HCT116 (cell line): ENCODE data around the gene ALLC. TPM values are rescaled to one million over a fixed set of nuclear protein-coding genes. Genes with fewer than 3 reads are reported as not detected.

ENCODE experiments used
- ATAC-seq: fragments of 200-7000 bp; cut with Tn5 transposase; 2 replicates; pipeline ENCODE4 v1.9.1; 2020; ENCODE audit warnings: mild to moderate bottlenecking, moderate library complexity
- BruUV-seq: library from RNA; stranded (reverse); fragments of 400-500 nt; replicated peaks from 2 replicates; lab custom pipeline; 2021; lab: Mats Ljungman, UMichigan
- CTCF ChIA-PET: fragments of 300-600 bp; sonication (Branson Sonifier 250); formaldehyde crosslinking; loops from one replicate; lab custom pipeline; 2021; ENCODE audit warnings: antibody characterized with exemption; lab: Charles Lee
- POLR2A ChIA-PET: fragments of 300-600, 350-600 bp; sonication (Branson Sonifier 250); formaldehyde crosslinking; loops from one replicate; lab custom pipeline; 2021; ENCODE audit warnings: antibody characterized with exemption; lab: Charles Lee
- RAD21 ChIA-PET, 2 experiments: fragments of 300-600 bp; sonication (Branson Sonifier 250); formaldehyde crosslinking; loops; one replicate each; lab custom pipeline; 2023; ENCODE audit warnings: low total read pairs in 2 of 2; ENCODE audit not compliant: uncharacterized antibody in 2 of 2, unreplicated experiment in 2 of 2, low non-redundant PET in 1 of 2; lab: Charles Lee
- DNase-seq: peaks from one replicate; pipeline ENCODE4 v3.0.0-alpha.2; 2010; ENCODE audit warnings: low read depth, low spot score
- H2AFZ ChIP-seq: fragments of 200-600 bp; shearing (Covaris generic), sonication (generic); 2 replicates; pipeline ENCODE4 v1.6.1; 2017; ENCODE audit warnings: low read depth, mixed run types, mixed read lengths, antibody characterized with exemption, low read length; ENCODE audit not compliant: poor library complexity, severe bottlenecking
- H3K27ac ChIP-seq: 2 replicates; pipeline ENCODE4 v1.5.1; 2012; ENCODE audit warnings: low read depth, low read length
- H3K27me3 ChIP-seq: fragments of 200-600 bp; sonication (generic); 2 replicates; pipeline ENCODE4 v1.6.1; 2016; ENCODE audit warnings: mixed run types, low read length, mixed read lengths; ENCODE audit not compliant: insufficient read depth
- H3K36me3 ChIP-seq, 2 experiments: fragments of 200-500 bp in 1 of 2; fragments of 200-600 bp in 1 of 2; sonication (Bioruptor generic) in 1 of 2; sonication (generic) in 1 of 2; 2 replicates each; pipeline versions ENCODE4 v1.5.1 to v1.6.1; 2014 to 2016; ENCODE audit warnings: low read length in 2 of 2, inconsistent platforms in 1 of 2, mixed read lengths in 1 of 2, mixed run types in 1 of 2; ENCODE audit not compliant: insufficient read depth in 2 of 2, control insufficient read depth in 1 of 2
- H3K4me1 ChIP-seq, 2 experiments: fragments of 200-600 bp in 1 of 2; sonication (generic) in 1 of 2; 2 replicates each; pipeline versions ENCODE4 v1.5.1 to v1.6.1; 2012 to 2017; ENCODE audit warnings: low read length in 2 of 2, inconsistent platforms in 1 of 2, mild to moderate bottlenecking in 1 of 2, mixed read lengths in 1 of 2, mixed run types in 1 of 2, moderate library complexity in 1 of 2; ENCODE audit not compliant: insufficient read depth in 2 of 2, control insufficient read depth in 1 of 2
- H3K4me2 ChIP-seq: fragments of 200-600 bp; sonication (generic); 2 replicates; pipeline ENCODE4 v1.6.1; 2017; ENCODE audit warnings: mixed run types, low read length, mixed read lengths
- H3K4me3 ChIP-seq, 2 experiments: fragments of 200-600 bp in 1 of 2; sonication (generic) in 1 of 2; replicated peaks in 1 of 2; 2 replicates each; pipeline ENCODE4 v1.5.1; 2011 to 2016; ENCODE audit warnings: low read length in 2 of 2, control low read depth in 1 of 2, low read depth in 1 of 2, mild to moderate bottlenecking in 1 of 2, mixed read lengths in 1 of 2, mixed run types in 1 of 2
- H3K79me2 ChIP-seq: fragments of 200-600 bp; sonication (generic); 2 replicates; pipeline ENCODE4 v1.6.1; 2017; ENCODE audit warnings: mild to moderate bottlenecking, mixed run types, low read length, moderate library complexity, mixed read lengths; ENCODE audit not compliant: insufficient read depth
- H3K9ac ChIP-seq: fragments of 200-600 bp; sonication (generic); 2 replicates; pipeline ENCODE4 v1.6.1; 2016; ENCODE audit warnings: low read length, mixed read lengths
- H3K9me2 ChIP-seq: fragments of 200-600 bp; sonication (generic), shearing (Covaris generic); 2 replicates; pipeline ENCODE4 v1.6.1; 2017; ENCODE audit warnings: mixed run types, mild to moderate bottlenecking, moderate library complexity; ENCODE audit not compliant: insufficient read depth
- H3K9me3 ChIP-seq, 2 experiments: fragments of 200-500 bp in 1 of 2; fragments of 200-600 bp in 1 of 2; sonication (Bioruptor generic) in 1 of 2; sonication (generic) in 1 of 2; 2 replicates each; pipeline ENCODE4 v1.6.1; 2014 to 2017; ENCODE audit warnings: low read length in 2 of 2, mixed read lengths in 2 of 2, inconsistent platforms in 1 of 2, low read depth in 1 of 2, mild to moderate bottlenecking in 1 of 2, mixed run types in 1 of 2, moderate library complexity in 1 of 2; ENCODE audit not compliant: control insufficient read depth in 1 of 2, insufficient read depth in 1 of 2
- H4K20me1 ChIP-seq: fragments of 200-600 bp; sonication (generic), shearing (Covaris generic); 2 replicates; pipeline ENCODE4 v1.6.1; 2017; ENCODE audit warnings: mixed run types, mild to moderate bottlenecking, moderate library complexity; ENCODE audit not compliant: insufficient read depth
- CBX3 ChIP-seq: IDR thresholded peaks from 2 replicates; pipeline ENCODE4 v1.6.1; 2012; ENCODE audit warnings: low read depth
- CTCF ChIP-seq, 3 experiments: fragments of 200-600 bp in 1 of 3; sonication (generic) in 1 of 3; IDR thresholded peaks in 2 of 3; conservative IDR thresholded peaks in 1 of 3; 2 replicates each; pipeline ENCODE4 v1.5.1; 2012 to 2017; ENCODE audit warnings: low read depth in 2 of 3, low read length in 2 of 3, antibody characterized with exemption in 1 of 3, borderline replicate concordance in 1 of 3, control low read depth in 1 of 3, mild to moderate bottlenecking in 1 of 3, mixed read lengths in 1 of 3, mixed run types in 1 of 3, moderate library complexity in 1 of 3; ENCODE audit not compliant: insufficient read depth in 1 of 3
- EGR1 ChIP-seq: IDR thresholded peaks from 2 replicates; pipeline ENCODE4 v1.6.1; 2012; ENCODE audit warnings: low read depth
- ELF1 ChIP-seq: IDR thresholded peaks from 2 replicates; pipeline ENCODE4 v1.6.1; 2012; ENCODE audit warnings: low read depth, borderline replicate concordance
- EZH2 ChIP-seq: fragments of 200-600 bp; sonication (generic); IDR thresholded peaks from 2 replicates; pipeline ENCODE4 v1.6.1; 2017; ENCODE audit warnings: antibody characterized with exemption, mixed run types
- EZH2phosphoT487 ChIP-seq: fragments of 200-600 bp; IDR thresholded peaks from 2 replicates; pipeline ENCODE4 v1.6.1; 2018; ENCODE audit warnings: antibody characterized with exemption, borderline replicate concordance
- FOSL1 ChIP-seq: IDR thresholded peaks from 2 replicates; pipeline ENCODE4 v1.6.1; 2012; ENCODE audit warnings: low read depth
- MAX ChIP-seq: IDR thresholded peaks from 2 replicates; pipeline ENCODE4 v1.6.1; 2012
- POLR2AphosphoS5 ChIP-seq: IDR thresholded peaks from 2 replicates; pipeline ENCODE4 v1.6.1; 2011; ENCODE audit warnings: mild to moderate bottlenecking, low read depth, low read length, moderate library complexity
- RAD21 ChIP-seq: IDR thresholded peaks from 2 replicates; pipeline ENCODE4 v1.6.1; 2012; ENCODE audit warnings: low read depth, mild to moderate bottlenecking
- SIN3A ChIP-seq: IDR thresholded peaks from 2 replicates; pipeline ENCODE4 v1.6.1; 2012; ENCODE audit warnings: low read depth
- SP1 ChIP-seq: IDR thresholded peaks from 2 replicates; pipeline ENCODE4 v1.6.1; 2012; ENCODE audit warnings: low read depth
- SRF ChIP-seq: IDR thresholded peaks from 2 replicates; pipeline ENCODE4 v1.6.1; 2012; ENCODE audit warnings: low read depth
- TCF7L2 ChIP-seq: IDR thresholded peaks from 2 replicates; pipeline ENCODE4 v1.7.0; 2011; ENCODE audit warnings: borderline replicate concordance, inconsistent platforms; ENCODE audit not compliant: insufficient read depth, insufficient read length; ENCODE audit errors: extremely low read depth
- YY1 ChIP-seq: IDR thresholded peaks from 2 replicates; pipeline ENCODE4 v1.6.1; 2011; ENCODE audit warnings: low read length, low read depth, moderate library complexity, mild to moderate bottlenecking; ENCODE audit not compliant: insufficient replicate concordance; ENCODE audit errors: extremely low read depth
- ZBTB33 ChIP-seq: IDR thresholded peaks from 2 replicates; pipeline ENCODE4 v1.6.1; 2011; ENCODE audit warnings: mild to moderate bottlenecking, low read length, moderate library complexity; ENCODE audit not compliant: insufficient replicate concordance; ENCODE audit errors: extremely low read depth
- ZNF274 ChIP-seq: fragments of 200-500 bp; sonication (Bioruptor generic); IDR thresholded peaks from 2 replicates; pipeline ENCODE4 v1.6.1; 2014; ENCODE audit warnings: mild to moderate bottlenecking, low read depth, low read length, inconsistent platforms
- intact Hi-C: fragments of 100-400 bp; cut with micrococcal nuclease; formaldehyde crosslinking; loops from 2 replicates; pipeline ENCODE4 v1.10.0; 2022
- total RNA-seq: library from RNA; stranded (reverse); gene quantifications from one replicate; pipeline ENCODE4 v1.2.1, GENCODE V29; 2021; ENCODE audit not compliant: unreplicated experiment
- TF ChIP-seq, protein P1 (sequence below): IDR thresholded peaks from 2 replicates; pipeline ENCODE4 v1.6.1; 2012; ENCODE audit warnings: low read depth
- TF ChIP-seq, protein P2 (sequence below): IDR thresholded peaks from 2 replicates; pipeline ENCODE4 v1.6.1; 2012

The ALLC gene
- total RNA-seq, 1 experiment from 2014 or later = not detected

GRCh38 chr2:3652896-3653625 is 4.9 kb upstream of the ALLC start:
- POLR2A ChIA-PET = no interaction called here
- Histone ChIP-seq H3K9ac (no peak overlapping the region), H3K36me3 (no peaks in the 10 kb centered on the region), H2AFZ (no peak overlapping the region), H3K9me3 (no peaks in the 10 kb centered on the region), H3K27ac (no peak overlapping the region), H3K27me3 (no peaks in the 10 kb centered on the region), H4K20me1 (no peaks in the 10 kb centered on the region), H3K4me2 (no peak overlapping the region), H3K4me1 (peaks cover 0 to 5% of the 10 kb centered on the region in 2 experiments; a peak in 2 of 4 replicates), H3K79me2 (no peaks in the 10 kb centered on the region), H3K9me2 (no peaks in the 10 kb centered on the region), H3K4me3 (no peak overlapping the region)
- intact Hi-C loops = loop anchor here (5.0 to 10.0 kb wide), 3 partner anchors 118 to 811 kb away; no protein-coding TSS in a partner anchor
- RAD21 ChIA-PET = no interaction called here
- ATAC-seq (no peak), DNase-seq (no peak)
- CTCF ChIA-PET = interaction anchor here (1.1 kb wide), 1 partner anchor 75 kb away, joined by 3 read pairs; no protein-coding TSS in a partner anchor
- BruUV-seq = no TSS peak
- TF ChIP-seq CTCF (IDR thresholded peaks at IDR 0.05 in 2 of 3, conservative IDR thresholded peaks at IDR 0.05 in 1 of 3; ENCODE audit: borderline replicate concordance in 1 of 3, insufficient read depth in 1 of 3, low read depth in 2 of 3, low read length in 2 of 3) (no peak), YY1 (no peak), EZH2phosphoT487 (no peak), SIN3A (no peak), FOSL1 (no peak), ELF1 (no peak), EZH2 (no peak), CBX3 (no peak), MAX (no peak), POLR2AphosphoS5 (no peak), TCF7L2 (no peak), ZNF274 (no peak), SRF (no peak), ZBTB33 (no peak), EGR1 (no peak), RAD21 (no peak), SP1 (no peak)
- TF ChIP-seq, protein P1, sequence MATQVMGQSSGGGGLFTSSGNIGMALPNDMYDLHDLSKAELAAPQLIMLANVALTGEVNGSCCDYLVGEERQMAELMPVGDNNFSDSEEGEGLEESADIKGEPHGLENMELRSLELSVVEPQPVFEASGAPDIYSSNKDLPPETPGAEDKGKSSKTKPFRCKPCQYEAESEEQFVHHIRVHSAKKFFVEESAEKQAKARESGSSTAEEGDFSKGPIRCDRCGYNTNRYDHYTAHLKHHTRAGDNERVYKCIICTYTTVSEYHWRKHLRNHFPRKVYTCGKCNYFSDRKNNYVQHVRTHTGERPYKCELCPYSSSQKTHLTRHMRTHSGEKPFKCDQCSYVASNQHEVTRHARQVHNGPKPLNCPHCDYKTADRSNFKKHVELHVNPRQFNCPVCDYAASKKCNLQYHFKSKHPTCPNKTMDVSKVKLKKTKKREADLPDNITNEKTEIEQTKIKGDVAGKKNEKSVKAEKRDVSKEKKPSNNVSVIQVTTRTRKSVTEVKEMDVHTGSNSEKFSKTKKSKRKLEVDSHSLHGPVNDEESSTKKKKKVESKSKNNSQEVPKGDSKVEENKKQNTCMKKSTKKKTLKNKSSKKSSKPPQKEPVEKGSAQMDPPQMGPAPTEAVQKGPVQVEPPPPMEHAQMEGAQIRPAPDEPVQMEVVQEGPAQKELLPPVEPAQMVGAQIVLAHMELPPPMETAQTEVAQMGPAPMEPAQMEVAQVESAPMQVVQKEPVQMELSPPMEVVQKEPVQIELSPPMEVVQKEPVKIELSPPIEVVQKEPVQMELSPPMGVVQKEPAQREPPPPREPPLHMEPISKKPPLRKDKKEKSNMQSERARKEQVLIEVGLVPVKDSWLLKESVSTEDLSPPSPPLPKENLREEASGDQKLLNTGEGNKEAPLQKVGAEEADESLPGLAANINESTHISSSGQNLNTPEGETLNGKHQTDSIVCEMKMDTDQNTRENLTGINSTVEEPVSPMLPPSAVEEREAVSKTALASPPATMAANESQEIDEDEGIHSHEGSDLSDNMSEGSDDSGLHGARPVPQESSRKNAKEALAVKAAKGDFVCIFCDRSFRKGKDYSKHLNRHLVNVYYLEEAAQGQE = no peak
- TF ChIP-seq, protein P2, sequence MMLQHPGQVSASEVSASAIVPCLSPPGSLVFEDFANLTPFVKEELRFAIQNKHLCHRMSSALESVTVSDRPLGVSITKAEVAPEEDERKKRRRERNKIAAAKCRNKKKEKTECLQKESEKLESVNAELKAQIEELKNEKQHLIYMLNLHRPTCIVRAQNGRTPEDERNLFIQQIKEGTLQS = no peak
